SKM-1 (cell line): ENCODE results near the gene DHH.

Experiments
- DNase-seq: peaks from one replicate; lab custom pipeline; 2025; ENCODE audit not compliant: unreplicated experiment; lab: John Stamatoyannopoulos, UW

The DHH gene

DNA sequence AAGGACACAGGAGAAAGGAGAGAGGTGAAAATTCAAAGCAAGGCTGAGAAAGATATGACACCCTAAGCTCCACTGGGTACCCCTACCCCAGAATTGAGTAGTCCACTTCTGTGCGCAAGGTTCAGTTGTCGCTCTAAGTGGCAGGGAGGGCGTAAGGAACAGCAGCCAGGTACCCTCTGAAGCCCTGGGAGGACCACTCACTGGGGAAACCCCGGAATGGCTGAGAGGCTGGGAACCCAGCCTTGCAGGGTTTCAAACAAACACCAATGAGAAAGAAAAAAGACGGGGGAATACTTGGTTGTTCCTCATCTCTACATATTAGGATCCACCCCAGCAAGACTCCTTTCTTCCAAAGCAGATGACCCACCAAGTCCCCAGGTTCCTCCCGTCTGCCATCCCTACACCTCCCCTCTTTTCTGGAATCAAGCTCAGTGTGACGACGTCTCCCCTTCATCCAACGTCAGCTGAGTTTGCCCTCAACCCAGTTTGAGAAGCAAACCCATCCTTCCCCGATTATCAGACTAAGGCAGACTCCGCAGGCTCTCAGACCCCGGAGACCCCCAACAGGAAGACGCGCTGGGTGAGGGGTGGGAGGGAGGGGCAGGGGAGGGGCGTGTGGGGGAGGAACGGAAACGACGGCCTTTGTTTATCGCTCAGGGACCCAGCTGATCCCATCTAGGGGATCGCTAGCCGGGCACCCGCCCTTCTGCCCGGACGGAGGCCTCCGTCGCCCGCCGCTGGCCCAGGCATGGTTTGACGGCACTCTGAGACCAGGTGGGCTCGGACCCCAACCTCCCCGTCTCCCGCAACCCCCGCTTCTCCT, 15.3 kb upstream of the DHH start:
- no peak for DNase-seq

DNA sequence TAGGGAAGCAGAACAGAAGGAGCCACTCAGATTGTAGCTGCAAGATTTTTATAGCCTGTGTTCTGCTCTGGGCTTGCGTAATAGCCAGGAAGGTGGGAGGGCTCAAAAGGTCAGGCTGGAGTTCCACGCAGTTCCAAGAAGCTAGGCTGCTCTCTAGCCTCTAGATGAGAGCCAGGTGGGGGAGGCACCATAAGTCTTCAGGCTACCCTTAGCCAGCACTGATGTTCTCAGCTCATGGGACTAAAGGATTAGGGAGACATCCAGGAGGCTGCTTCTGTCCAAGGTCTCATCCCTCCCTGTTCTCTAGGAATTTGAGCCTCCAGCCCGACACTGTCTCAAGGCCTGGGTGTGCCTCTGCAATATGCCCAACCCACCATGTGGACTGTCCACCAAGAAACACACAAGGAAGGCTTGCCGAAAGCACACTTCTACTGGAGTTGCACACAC, 14.4 kb upstream of the DHH start:
- no peak for DNase-seq

DNA sequence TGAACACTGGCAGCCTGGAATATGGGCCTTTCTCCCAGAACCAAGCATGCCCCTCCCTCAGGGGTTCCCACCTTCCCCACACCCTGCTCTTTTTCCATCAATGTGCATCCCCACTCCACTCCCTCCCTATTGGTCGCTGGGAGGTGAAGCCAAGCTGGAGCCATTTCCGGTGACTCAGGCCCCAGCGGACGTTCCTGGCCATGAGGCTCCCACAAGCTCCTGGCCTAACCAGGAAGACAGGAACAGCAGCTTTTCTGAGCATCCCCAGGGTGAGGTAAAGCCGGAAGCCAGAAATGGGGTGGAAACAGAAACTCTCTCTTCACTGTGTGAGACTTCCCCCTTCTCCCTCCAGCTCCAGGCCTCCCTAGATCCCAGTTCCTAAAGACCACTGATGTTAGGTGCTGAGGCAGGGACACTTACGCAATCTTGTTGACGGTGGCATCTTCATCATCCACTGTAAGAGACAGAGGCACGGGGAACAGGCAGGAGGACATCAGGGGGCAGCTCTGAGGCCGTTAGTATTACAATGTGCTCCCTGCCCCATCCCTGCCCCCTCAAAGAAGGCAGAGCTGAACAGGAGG, 11.0 kb upstream of the DHH start:
- no peak for DNase-seq

DNA sequence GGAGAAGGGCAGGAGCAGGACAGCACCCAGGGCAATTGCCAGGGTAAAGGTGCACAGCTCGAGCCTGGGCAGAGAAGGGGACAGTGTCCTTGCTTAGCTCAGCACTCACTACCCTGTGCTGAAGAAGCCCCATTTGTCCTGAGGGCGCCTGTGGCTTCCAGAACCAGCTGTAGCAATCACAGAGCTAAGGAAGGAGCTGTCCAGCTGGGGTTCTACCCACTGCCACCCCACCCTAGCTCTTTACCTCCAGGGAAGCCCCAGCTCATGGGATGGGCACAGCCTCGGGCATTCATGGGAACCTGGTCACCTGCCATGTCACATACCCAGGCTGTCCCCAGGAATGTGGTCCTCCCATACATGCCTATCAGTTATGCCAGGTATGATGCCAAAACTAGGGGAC, 10.2 kb upstream of the DHH start:
- DNase-seq: no peak

DNA sequence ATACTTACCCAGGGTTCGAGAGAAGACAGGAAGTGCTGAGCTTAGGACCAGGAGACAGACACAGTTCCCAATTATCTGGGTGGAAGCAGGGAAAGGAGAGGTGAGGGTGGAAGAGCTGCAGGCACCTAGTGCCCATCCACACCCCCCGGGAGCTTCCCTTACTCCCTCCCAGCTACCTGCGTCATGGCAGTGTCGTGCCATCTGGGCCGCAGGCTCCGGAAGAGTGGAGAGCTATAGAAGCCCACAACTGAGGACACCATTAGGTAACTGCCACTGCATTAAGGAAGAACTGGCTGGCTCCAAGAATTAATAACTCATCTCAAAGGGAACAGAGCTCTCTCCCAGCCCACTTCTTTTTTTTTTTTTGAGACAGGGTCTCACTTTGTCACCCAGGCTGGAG, 5.8 kb upstream of the DHH start:
- no peak for DNase-seq

DNA sequence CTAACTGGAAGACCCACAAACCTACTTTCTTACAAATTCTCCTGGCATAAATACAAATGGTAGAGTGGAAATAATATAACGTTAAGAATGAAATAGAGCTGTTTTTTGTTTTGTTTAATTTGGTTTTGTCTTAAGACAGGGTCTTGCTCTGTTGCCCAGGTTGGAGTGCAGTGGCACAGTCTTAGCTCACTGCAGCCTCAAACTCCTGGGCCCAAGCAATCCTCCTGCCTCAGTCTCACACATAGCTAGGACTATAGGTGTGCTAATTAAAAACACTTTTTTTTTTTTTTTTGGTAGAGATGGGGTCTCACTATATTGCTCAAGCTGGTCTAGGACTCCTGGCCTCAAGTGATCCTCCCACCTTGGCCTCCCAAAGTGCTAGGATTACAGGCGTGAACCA, 4.1 kb upstream of the DHH start:
- DNase-seq: no peak

DNA sequence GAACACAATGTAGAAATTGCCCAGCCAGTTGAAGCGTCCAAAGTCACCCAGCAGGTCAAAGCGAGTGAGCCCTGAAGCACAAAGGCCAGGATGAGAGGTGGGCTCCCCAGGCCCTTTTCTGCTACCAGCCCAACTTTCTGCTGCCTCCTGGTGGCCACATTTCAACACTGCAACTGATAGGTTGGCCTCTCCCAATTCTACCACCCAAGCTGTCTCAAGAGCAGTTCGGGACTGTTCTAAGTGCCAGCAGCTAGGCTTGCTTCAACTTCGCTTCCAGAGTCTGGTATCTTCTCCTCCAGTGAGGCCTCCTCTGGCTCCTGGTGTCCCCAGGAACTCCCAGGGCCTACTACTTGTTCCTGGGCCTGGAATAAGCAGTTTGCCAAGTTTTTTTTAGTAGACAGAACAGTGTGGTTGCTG, 3.4 kb upstream of the DHH start:
- DNase-seq: no peak

DNA sequence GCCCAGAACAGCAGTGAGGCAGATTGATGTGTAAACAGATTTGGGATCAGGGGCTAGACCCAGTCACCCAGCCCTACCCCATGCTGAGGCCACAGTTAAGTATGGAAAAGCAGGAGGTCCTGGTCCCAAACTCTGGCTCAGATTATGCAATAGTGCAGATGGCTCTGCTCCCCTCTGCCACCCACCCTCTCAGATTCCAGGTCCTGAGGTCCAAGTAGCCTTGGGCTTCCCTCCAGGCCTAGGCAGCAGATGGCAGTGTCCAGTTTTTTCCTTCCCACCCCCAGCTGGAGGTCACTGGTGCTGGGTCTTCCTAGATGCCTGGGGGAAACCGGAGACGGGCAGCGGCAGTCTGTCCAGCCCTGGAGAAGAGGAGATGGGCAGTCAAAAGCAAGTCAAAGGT, 2.8 kb upstream of the DHH start:
- DNase-seq: no peak

DNA sequence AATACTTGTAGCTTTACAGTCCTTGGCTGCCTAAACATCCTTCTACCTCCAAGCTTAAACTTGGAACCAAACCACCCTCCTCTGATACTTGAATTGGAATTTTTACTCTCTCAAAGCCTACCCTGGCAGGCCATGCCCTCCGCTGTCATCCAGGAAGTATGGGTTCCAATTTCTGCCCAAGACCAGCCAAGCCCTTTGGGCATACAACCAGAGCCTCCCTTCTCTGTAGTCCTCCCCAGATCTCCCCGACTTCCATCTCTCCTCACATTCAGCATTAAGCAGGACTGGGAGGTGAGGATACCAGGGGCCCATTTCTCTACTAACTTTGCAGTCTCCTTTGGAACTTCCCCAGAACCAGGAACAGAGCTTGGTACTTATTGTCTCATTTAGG, 369 bp upstream of the DHH start:
- no peak for DNase-seq

DNA sequence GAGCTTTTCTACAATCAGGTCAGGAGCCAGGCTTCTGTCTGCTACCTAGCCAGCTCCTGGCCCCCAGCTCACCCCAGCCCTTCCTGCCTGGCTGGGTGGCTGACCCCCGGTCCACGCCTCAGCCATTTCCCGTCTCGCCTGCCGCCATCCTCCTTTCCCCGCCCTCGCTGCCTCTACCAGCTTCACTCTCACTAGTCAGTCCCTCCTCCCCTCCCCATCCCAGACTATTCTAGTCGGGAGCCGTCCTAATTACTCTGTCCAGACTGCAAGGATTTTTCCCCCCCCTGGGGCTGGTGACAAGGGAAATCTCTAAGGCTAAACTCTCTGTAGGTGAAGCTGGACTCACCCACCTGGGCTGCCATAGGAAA, 825 bp downstream of the DHH start:
- no peak for DNase-seq

DNA sequence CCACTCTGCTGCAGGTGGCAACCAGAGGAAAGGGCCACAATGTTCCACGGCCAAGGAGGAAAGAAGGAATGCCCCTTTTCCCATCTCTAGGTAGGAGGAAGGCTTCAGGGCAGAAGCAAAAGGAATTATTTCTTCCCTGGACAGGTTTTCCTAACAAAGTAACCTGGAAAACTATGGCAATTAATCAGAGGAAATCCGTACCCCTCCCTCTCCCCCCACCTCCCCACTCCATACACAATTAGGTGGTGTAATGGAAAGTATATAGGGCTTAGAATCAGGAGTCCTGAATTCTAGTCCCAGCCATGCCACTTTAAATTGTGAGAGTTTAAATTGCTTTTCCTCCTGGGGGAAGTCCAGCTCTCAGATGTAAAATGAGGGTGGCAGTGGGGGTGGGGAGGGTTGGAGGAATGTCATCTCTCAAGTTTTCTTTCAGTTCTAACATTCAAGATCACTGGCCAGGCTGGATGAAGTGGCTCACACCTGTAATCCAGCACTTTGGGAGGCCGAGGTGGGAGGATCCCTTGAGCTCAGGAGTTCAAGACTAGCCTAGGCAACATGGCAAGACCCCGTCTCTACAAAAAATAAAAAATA, 1.7 kb downstream of the DHH start:
- DNase-seq: no peak

DNA sequence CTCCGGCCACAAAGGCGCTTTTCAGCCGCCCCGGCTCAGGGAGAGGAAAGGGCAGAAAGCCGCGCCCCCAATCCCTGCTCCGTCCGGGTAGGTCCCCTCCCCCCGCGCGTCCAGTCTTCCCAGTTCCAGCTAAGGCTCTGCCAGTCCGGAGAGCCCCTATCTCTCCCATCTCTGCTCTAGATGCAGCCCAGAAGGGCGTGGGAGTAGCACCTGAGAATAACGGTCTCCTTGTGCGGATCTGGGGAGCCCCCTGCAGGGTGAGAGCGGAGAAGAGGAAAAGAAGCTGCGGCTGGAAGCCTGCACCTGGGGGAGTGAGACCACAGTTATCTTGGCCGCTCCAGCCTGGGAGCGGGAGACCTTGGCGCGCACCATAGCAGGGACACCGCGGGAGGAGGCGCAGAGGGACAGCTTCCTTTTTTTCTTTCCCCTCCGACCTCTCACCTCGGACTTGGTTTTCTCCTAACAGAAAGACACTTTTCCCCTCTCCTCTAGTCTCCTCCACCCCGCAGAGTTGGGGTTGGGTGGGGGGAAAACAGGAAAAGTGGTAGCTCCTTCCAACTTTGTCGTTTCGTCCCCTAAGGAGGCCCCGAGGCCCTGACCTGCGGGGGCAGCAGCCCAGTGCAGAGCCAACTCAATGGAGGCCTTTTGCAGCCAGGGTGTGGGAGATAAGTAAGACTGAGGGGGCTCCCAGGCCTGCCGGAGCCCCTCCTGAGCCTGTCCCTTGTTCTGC, 2.4 kb downstream of the DHH start:
- DNase-seq: no peak

DNA sequence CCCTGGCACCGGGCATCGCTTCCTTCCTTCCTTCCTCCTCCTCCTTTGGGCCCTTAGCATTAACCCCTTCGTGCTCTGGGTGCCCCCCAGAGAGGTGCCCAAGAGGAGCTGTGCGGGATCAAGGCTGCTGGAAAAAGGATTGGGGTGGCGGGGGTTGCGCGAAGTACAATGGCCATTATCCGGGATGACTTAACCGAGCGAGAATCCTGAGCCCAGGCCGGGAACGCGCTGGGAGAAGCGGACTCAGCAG, 2.8 kb downstream of the DHH start:
- no peak for DNase-seq

DNA sequence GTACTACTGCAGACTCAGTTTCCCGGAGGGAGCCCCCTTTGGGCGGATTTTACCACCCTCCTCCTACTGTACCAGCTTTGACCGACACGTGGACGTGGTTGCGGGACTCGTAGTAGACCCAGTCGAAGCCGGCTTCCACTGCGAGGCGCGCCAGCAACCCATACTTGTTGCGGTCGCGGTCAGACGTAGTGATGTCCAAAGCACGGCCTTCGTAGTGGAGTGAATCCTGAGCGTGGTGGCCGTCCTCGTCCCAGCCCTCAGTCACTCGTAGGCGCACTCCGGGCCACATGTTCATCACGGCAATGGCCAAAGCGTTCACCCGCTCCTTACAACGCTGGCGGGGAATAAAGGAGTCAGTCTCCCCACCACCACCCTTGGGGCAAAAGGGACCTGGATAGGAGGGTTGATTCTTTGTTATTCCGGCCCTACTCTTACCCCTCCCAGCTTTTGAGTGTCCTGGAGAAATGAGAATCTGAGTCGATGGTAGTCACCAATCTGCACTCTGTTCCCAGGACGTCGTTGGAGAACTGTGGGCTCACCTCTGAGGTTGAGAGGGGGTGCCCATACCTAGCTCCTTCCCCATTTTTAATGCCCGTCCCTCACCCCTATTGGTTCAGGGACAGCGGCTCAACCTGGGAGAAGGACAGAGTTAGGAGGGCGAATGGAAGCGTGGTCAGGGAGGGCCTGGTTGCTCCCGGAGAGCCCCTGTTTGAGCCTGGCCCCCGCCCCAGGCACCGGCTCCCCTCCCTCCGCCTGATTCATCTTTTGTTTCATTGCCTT, 3.4 kb downstream of the DHH start:
- no peak for DNase-seq

DNA sequence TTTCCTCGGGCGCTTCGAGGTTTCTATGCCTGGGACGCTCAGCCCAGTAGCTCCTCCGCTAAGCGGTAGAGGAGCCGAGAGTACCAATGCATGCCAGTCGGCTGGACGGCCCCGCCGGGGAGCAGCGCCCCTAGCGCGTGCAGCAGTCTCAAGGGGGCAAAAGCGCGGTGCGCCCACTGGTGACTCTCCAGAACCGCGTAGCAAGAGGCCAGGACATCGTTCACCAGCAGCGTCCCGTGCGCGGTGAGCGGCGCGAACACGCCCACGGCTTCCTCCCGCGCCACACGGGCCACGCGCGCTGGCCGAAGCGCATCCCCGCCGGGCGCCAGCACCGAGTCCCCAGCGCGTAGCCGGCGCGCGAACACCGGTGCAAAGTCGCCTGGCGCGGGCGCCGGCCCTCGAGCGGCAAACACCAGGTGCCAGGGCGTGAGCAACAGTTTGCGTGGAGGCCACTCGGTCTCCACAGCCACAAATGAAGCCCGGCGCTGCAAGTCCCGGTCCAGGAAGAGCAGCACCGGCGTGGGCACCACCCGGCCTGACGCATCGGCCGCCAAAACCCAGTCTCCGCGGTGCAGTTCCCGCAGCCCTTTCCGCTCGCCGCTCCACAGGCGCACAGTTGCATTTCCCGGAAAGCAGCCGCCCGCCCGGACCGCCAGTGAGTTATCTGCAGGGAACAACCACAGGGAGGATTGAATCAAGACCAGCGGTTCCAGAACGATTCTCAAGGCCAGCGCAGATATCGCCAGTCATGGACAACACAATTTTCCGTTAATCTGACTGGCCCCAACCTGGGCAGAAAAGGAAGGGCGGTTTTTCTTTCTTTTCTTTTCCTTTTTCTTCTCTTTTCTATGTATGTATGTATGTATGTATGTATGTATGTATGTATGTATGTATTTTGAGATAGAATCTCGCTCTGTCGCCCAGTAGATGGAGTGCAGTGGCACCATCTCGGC, 4.5 kb downstream of the DHH start:
- DNase-seq: no peak

DNA sequence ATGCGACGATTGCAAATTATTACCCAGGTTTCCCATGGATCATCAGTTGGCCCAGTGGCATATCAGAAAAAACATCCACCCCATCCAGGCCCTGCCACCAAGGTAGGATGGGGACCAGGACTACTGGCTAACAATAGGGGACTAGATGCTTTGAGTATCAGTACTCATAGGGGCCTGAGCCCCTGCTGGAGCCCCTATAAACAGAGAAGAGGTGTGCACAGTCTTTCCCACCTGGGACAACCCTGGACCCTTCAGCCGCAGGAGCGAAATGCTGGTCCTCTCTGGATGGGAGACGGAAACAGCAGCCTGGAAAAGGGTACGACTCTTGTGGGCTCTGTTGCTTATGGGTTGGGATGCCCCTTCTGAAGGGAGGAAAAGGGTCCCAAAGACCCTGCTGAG, 5.7 kb downstream of the DHH start:
- DNase-seq: no peak

DNA sequence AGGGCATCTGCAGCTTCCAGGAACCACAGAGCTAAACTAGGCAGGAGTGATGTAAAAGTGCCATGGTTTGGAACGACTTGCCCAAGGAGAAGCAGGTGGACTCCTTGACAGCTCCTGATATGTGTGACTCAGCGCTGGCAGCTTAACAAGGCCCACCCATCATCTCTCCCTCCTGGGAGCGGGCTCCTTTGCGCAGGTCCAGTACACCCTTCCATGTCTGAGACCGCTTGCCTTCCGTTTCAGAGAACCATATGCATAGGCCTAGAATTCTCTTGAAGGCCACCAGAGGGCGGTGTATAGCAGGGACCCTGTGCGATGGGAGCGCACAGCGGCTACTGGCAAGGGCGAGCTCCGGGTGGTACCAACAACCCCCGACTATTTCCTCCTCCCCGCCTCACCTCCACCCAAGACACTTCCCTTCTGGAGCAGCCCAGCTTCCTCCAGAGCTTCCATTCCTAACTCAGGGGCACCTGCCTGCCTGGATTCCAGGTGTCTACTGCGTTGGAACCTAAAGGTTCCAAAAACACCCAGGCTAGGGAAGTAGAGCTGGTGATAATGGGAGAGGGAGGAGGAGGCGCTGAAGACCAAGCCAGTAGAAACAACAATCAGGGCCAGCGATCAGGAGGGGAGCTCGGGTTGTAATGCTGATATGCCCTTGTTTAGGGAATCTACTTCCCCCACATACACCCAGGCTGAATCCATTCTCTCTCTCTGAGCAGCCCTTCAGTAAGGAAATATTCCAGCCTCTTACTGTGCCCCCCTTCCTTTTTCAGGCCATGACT, 6.3 kb downstream of the DHH start:
- DNase-seq: peak; percentile 11

DNA sequence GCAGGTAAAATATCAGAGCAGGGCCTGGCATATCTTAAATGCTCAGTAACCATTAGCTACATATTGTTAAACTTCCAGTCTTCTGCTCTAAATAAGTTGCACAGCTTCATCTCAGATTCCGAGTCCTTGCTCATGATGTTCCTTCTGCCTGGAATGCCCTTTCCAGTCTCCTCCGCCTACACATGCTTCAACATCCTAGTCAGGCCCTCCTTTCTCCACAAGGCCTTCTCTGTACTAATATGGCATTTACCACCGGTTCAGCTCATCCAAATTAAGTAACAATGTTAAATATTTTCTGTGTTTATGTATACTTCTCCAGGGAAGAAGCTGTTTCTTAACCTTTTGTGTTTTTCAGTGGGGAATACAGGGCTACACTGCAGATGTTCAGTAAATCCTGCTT, 8.5 kb downstream of the DHH start:
- no peak for DNase-seq

DNA sequence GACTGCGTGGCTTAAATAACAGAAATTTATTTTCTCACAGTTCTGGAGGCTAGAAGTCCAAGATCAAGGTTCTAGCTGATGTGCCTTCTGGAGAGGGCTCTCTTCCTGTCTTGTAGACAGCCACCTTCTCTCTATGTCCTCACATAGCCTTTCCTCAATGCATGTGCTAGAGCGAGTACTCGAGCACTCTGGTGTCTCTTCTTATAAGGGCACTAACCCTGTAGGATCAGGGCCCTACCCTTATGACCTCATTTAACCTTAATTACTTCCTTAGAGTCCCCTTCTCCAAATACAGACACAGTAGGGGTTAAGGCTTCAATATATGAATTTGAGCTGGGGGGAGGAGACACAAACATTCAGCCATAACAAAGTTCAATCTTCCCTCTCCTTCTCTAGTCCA, 10.2 kb downstream of the DHH start:
- no peak for DNase-seq

DNA sequence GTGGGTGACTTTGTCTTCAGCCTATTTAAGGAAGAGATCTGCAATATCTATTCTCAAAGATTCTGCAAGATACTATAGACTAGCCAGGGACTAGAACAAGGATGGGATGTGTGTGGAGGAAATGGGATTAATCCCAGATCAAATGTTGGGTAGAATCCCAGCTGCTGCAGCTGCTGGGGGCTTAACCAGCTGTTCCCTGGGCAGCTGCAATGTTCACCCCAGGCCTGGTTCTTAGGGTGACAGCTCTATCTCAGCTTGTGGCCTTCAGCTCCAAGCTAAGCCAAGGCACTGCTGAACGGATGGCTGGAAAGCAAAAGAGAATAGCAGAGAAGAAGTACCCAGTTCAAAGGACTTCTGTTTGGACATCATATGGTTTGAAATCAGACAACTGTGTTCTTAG, 14.8 kb downstream of the DHH start:
- no peak for DNase-seq
